ENCODE data around the gene PPM1F.

PPM1F gene

DNA sequence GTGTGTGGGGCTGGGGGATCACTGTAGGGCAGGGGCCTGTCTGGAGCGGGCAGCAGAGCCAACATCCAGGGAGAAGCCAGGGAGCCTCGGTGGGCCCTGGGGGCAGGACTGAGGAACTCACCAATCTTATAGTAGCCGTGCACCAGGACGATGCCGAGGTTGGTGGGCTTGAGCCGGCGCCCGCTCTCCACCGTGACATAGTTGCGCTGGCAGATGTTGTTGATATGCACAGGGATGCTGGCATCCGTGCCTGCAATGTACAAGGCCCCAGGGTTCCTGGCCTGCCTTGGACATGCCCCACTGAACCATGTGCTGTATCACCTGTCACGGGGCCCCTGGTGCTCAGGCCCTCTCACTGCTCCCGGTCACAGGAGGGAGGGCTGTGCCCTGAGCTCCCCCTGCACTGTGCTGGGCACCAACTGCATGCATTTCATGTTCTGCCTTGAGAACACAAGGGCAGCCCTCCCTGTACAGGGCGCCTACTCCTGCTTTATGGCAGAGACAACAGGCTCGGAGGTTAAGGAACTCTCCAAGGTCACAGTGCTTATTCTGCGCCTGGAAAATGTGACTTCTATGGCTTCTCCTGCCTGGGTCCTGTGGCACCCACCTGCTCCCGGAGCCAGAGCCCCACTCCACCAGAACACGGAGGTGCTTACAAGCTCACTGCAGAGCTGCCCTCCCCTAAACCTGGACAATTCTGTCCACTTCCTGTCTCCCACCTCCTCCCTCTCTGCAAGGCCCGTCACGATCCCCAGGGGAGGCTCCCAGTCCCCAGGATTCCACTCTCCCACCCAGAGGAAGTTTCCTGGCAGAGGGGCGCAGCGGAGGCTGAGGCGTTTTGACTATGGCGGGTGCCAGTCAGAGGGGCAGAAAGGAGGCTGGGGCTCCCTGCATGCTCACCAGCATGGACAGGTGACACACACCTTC is 7.8 kb upstream of the PPM1F start:
- no peak for DNase-seq

DNA sequence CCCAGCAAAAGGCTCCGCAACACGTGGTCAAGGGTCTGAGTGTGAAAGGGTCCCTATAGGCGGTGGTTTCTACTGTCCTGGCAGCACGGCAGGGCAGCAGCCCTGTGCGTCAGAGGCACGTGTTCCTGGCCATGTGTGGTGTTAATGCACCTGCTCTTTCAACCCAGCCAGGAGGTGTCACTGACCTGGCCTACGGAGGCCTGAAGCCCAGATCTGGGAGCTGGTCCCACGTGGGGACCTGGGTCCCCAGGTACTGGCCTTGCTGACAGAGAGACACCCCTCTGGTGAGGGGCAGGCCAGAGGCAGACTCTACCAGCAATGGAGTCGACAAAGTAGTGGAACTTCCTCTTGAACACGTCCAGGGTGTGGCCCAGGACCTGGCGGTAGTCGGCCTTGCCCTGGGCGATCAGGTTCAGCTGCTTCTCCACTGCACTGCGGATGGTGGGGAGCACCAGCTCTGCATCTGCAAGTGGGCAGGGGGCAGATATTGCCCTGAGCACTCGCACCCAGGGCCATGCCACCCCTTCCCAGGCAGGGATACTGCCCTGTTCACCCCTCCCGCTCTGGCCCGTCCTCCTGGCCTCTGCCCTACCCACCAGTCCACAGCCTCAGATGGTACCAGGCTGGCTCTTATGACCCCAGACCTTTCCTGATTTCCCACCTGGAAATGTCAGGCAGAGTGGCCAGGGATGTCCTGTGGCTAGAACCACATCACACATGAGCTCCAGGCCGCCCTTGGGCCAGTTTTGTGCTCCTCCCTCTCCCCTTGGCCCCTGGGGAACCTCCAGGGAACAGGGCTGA is 6.8 kb upstream of the PPM1F start:
- DNase-seq, result no peak

- no peak for DNase-seq
Measured at GRCh38 chr22:21958360-21959273, 6.0 kb upstream of the PPM1F start.

DNA sequence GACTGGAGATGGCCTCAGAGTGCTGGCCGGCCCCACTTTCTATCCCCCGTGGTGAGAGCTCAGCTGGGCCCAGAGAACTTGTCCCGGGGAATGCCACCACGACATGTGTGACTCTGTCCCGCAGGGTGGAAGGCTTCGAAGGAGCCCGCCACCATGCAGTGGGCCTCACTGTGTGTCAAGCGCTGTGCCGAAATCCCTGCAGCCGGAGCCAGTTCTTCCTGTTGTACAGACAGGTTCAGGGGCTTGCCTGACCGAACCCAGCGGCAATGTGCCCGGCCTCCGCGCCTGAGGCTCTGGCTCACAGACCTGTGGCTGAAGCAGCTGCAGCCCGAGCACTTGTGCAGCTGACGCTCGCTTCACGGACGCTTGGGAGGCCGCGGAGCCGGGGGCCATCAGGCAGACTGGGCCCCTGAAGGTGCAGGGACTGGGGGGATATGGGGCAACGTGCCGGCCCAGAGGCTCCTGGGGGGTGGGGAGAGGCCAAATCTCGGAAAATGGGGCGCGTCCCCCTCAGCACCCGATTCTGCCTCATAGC is 650 bp downstream of the PPM1F start:
- peak; percentile 17 to 31 for DNase-seq

- DNase-seq, result no peak
Measured at GRCh38 chr22:21951062-21951461, 1.6 kb downstream of the PPM1F start.

- DNase-seq, result no peak
Measured at GRCh38 chr22:21949948-21950347, 2.7 kb downstream of the PPM1F start.

- DNase-seq, result no peak
Measured at GRCh38 chr22:21949569-21949918, 3.1 kb downstream of the PPM1F start.

- DNase-seq, result no peak
Measured at GRCh38 chr22:21948824-21949568, 3.7 kb downstream of the PPM1F start.

- no peak for DNase-seq
Measured at GRCh38 chr22:21948390-21948789, 4.3 kb downstream of the PPM1F start.

DNA sequence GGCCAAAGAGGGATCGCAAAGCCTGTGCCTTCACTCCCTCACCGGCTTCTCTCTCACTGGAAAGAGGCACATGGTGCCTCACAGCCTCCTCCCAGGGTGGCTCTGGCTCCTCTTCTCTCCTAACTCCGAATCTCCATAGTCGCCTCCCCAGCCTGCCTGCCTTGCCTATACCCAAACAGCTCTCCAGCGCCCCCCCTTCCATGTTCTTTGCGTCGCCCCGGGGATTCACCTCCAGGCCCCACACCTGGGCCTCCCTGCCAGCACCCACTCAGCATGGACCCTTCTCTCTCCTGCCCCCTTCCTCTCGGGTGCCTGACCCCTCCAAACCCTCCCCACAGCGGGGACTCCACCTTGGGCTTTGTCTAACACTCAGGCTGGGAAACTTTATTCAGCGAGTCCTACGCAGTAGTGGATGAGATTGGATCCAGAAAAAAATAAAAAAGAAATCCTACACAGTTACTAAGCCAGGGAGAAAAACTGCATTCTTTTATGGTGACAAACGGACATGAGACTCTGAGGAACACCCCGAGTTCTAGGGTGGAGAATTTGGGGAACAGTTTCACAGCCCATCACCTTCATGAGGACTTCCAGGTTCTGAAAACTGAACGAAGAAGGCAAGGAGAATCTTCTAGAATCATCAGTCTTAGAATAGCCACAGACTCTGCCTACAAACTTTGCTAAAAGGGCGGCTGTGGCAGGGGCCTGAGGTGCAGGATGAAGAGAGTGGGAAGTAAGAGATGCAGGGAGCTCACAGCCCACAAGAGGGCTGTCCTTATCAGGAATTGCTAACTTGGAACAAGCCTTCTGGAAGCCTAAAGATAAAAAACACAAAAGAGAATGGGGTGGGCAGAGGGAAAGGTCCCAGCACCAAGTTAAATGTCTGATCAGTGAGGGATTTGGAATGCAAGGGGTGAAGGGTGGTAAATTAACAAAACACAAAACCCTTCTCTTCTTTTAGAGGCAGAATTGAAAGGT is 5.3 kb downstream of the PPM1F start:
- DNase-seq, result peak; percentile 5 to 6

DNA sequence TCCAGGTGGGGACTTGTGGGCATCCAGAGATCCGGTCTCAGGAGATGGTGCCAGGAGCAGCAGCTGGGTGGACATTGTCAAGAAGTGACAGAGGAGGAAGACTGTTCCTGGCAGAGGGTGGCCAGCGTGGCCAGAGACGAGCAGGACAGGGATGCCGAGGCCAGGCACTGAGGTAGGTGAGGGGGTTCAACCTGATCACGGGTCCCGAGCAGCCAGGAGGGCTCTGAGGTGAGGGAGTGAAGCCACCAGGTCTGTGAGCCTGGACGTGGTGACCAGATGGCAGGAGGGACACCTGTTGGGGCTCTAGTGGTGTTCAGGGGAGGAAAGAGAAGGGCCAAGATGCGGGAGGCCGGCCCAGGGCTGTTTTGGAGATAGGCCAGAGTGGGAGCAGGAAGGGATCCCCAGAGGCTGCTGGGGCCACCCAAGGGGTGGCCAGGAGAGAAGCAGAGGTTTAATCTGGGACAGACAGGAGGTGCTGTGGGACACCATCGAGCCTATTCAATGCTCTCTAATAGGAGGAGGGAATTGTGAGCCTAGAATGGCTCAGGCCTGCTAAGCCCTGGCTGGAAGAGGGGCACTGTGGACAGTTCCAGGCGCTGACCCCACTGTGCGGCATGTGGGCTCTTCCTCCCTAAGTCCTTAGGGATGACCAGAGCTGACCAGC is 6.3 kb downstream of the PPM1F start:
- no peak for DNase-seq

DNA sequence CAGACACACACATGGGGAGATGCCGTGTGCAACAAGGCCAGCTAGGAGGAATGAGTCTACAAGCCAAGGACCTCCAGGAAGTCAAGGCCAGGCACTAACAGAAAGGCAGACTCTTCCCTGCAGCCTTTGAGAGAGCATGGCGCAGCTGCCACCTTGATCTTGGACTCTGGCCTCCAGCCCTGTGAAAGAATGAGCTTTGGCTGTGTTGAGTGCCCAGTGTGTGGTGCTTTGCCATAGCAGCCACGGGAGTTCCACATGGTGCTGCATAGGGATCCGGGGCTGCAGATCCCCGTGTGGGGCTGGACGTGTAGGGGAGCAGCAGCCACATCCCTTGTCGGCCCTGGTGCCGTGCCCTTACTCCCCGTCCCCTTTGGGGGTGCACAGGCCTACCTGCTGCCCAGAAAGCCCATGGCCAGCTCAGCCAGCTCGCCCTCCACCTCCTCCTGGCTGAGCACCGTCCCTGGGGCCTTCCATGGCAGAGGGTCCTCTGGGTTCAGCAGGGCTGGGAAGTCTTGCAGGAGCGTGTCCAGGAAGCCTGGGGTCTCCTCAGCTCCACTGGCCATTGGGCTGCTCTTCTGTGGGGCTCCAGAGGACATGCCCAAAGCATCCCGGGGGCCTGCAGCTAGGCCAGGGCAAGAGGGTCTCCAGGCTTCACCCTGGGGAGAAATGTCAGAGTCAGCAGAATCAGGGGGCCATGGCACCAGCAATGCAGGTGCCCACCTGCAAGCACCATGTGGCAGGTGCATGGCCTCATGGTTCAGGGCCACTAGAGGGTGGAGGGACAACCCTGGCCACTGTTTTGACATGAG is 7.0 kb downstream of the PPM1F start:
- DNase-seq, result no peak

DNA sequence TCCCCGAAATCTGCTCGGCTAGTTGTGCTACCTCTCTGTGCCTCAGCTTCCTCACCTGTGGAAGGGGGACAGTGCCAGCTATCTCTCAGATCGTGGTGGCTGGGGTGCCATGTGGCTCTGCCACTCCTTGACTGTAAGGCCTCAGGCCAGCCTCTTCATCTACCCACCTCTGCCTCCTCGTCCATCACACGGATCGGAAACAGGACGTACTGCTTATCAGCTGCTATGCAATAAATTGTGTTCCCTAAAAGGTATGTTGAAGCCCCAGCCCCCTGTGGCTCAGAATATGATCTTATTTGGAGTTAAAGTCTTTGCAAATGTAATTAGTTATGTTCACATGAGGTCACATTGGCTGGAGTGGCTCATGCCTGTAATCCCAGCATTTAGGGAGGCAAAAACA is 7.8 kb downstream of the PPM1F start:
- no peak for DNase-seq

GRCh38 chr22:21943571-21944448 is 8.8 kb downstream of the PPM1F start:
- no peak for DNase-seq

- DNase-seq, result peak; percentile 51 to 60
Measured at GRCh38 chr22:21942407-21943343, 10.0 kb downstream of the PPM1F start.

DNA sequence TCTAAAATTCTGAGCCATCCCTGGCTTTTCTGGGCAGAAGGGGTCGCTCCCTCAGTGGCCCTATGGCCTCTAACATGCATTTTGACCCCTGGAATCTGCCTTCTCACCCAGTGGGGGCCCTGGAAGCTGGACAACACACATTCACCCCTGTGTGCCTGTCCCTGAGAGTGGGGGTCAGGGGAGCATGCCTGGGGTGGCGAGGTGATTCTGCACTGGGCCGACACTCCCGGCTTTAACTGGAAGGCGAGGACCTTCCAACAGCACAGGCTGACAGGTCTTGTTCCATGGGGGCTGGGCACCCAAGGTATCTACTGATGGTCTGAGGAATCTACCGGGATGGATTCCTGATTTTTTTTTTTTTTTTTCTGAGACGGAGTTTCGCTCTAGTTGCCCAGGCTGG is 10.7 kb downstream of the PPM1F start:
- DNase-seq, result no peak

- DNase-seq, result peak in 1 of 2 experiments; percentile 10
Measured at GRCh38 chr22:21940521-21940920, 12.1 kb downstream of the PPM1F start.

All from AML-193 (cell line).